Keratinocyte (primary cell): ENCODE measurements around the gene CIRBP. TPM values are rescaled to one million over a fixed set of nuclear protein-coding genes. Genes with fewer than 3 reads are reported as not detected.

ENCODE experiments used
- DNase-seq: peaks from one replicate; pipeline ENCODE4 v3.0.0-alpha.2; 2011; ENCODE audit warnings: low read depth, missing footprints, low spot score
- FAIRE-seq: peaks from 2 replicates; lab custom pipeline; 2011; peaks lifted over from hg19 to GRCh38; lab: Jason Lieb, UNC
- H2AFZ ChIP-seq: 2 replicates; pipeline ENCODE4 v1.6.0; 2012; ENCODE audit warnings: low read length, control low read depth, inconsistent platforms; ENCODE audit not compliant: control insufficient read depth
- H3K27ac ChIP-seq: 2 replicates; pipeline ENCODE4 v1.5.1; 2011; ENCODE audit warnings: low read length; ENCODE audit not compliant: control insufficient read depth, insufficient read depth
- H3K27me3 ChIP-seq: 3 replicates; pipeline ENCODE4 v1.6.0; 2011; ENCODE audit warnings: low read length; ENCODE audit not compliant: control insufficient read depth, insufficient read depth; ENCODE audit errors: extremely low read depth
- H3K36me3 ChIP-seq, 2 experiments: 2 replicates in 1 of 2; 3 replicates in 1 of 2; pipeline ENCODE4 v1.5.1; 2011; ENCODE audit warnings: low read length in 2 of 2, mild to moderate bottlenecking in 1 of 2; ENCODE audit not compliant: control insufficient read depth in 2 of 2, insufficient read depth in 2 of 2; ENCODE audit errors: extremely low read depth in 1 of 2
- H3K4me1 ChIP-seq: 3 replicates; pipeline ENCODE4 v1.5.1; 2011; ENCODE audit warnings: low read length; ENCODE audit not compliant: control insufficient read depth, insufficient read depth; ENCODE audit errors: extremely low read depth
- H3K4me2 ChIP-seq: 3 replicates; pipeline ENCODE4 v1.6.0; 2011; ENCODE audit warnings: low read depth, low read length; ENCODE audit not compliant: control insufficient read depth, insufficient read depth; ENCODE audit errors: extremely low read depth
- H3K4me3 ChIP-seq, 3 experiments: fragments of 200-600 bp in 1 of 3; sonication (generic) in 1 of 3; 2 replicates in 2 of 3; 3 replicates in 1 of 3; pipeline ENCODE4 v1.5.1; 2011 to 2016; ENCODE audit warnings: low read length in 3 of 3, mild to moderate bottlenecking in 3 of 3, control low read depth in 2 of 3, inconsistent platforms in 1 of 3, low read depth in 1 of 3, mixed read lengths in 1 of 3, mixed run types in 1 of 3, moderate library complexity in 1 of 3; ENCODE audit not compliant: control insufficient read depth in 2 of 3, insufficient read depth in 2 of 3; ENCODE audit errors: extremely low read depth in 1 of 3
- H3K79me2 ChIP-seq: 2 replicates; pipeline ENCODE4 v1.6.0; 2012; ENCODE audit warnings: low read length; ENCODE audit not compliant: control insufficient read depth, insufficient read depth
- H3K9ac ChIP-seq: 3 replicates; pipeline ENCODE4 v1.6.0; 2011; ENCODE audit warnings: low read length; ENCODE audit not compliant: control insufficient read depth, insufficient read depth; ENCODE audit errors: extremely low read depth
- H3K9me1 ChIP-seq: 3 replicates; pipeline ENCODE4 v1.6.0; 2011; ENCODE audit warnings: low read length; ENCODE audit not compliant: control insufficient read depth, insufficient read depth; ENCODE audit errors: extremely low read depth
- H3K9me3 ChIP-seq: 2 replicates; pipeline ENCODE4 v1.5.1; 2012; ENCODE audit warnings: low read depth, low read length; ENCODE audit not compliant: control insufficient read depth
- H4K20me1 ChIP-seq: 3 replicates; pipeline ENCODE4 v1.6.0; 2011; ENCODE audit warnings: low read length; ENCODE audit not compliant: control insufficient read depth, insufficient read depth; ENCODE audit errors: extremely low read depth
- CTCF ChIP-seq, 3 experiments: IDR thresholded peaks in 1 of 3; conservative IDR thresholded peaks in 1 of 3; optimal IDR thresholded peaks in 1 of 3; 2 replicates in 2 of 3; 3 replicates in 1 of 3; pipeline versions ENCODE3 to v1.5.1; 2011; ENCODE audit warnings: low read length in 3 of 3, mild to moderate bottlenecking in 3 of 3, moderate library complexity in 2 of 3, control low read depth in 1 of 3, inconsistent platforms in 1 of 3; ENCODE audit not compliant: insufficient read depth in 2 of 3; ENCODE audit errors: extremely low read depth in 1 of 3
- EZH2 ChIP-seq: IDR thresholded peaks from one replicate; pipeline ENCODE4 v1.6.1; 2012; ENCODE audit warnings: inconsistent platforms, mild to moderate bottlenecking, low read length, moderate library complexity
- dilution Hi-C: fragments of 300-500 bp; cut with MboI; formaldehyde crosslinking; loops from one replicate; pipeline ENCODE4 v1.7.0; 2020; ENCODE audit warnings: low sequenced_read_pairs; ENCODE audit not compliant: extremely low pct_ligation_motif_present
- polyA plus RNA-seq, 5 experiments: library from polyadenylated mRNA; depleted of rRNA in 3 of 5; stranded (reverse) in 3 of 5; stranded (forward) in 1 of 5; unstranded in 1 of 5; fragments of >200 nt; gene quantifications; 1 replicate in 1 of 5; 2 replicates in 3 of 5; 3 replicates in 1 of 5; pipeline versions ENCODE4 v1.2.1 to v1.2.3, GENCODE V29; 2011 to 2012; ENCODE audit warnings: missing spikeins in 2 of 5, low read depth in 1 of 5, low replicate concordance in 1 of 5

CIRBP gene
- polyA plus RNA-seq, 1 donor (not counting 4 experiments of a cell fraction or from before 2014, with no cell fraction given) = 113 TPM

GRCh38 chr19:1247748-1248138 lies 21.4 kb upstream of the CIRBP start:
- Histone ChIP-seq H3K4me2 (no peak overlapping the region), H3K4me3 (no peak overlapping the region), H2AFZ (no peak overlapping the region), H3K9me1 (no peaks in the 10 kb centered on the region), H3K4me1 (peaks cover 17% of the 10 kb centered on the region), H4K20me1 (no peaks in the 10 kb centered on the region), H3K9ac (no peak overlapping the region), H3K36me3 (peaks cover 1 to 5% of the 10 kb centered on the region in 2 experiments), H3K27ac (no peak overlapping the region), H3K27me3 (no peaks in the 10 kb centered on the region), H3K79me2 (peaks cover 31% of the 10 kb centered on the region), H3K9me3 (no peaks in the 10 kb centered on the region)
- dilution Hi-C loops = no loop called here
- FAIRE-seq (no peak), DNase-seq (no peak)
- TF ChIP-seq CTCF (optimal IDR thresholded peaks at IDR 0.05 in 1 of 3, IDR thresholded peaks at IDR 0.05 in 1 of 3, conservative IDR thresholded peaks at IDR 0.05 in 1 of 3; ENCODE audit: extremely low read depth in 1 of 3, insufficient read depth in 2 of 3, low read length in 3 of 3) (no peak), EZH2 (no peak)

- H3K4me1 ChIP-seq = peaks cover 17% of the 10 kb centered on the region
- no peak within 1 kb of the TSS for H2AFZ ChIP-seq
- FAIRE-seq = no peak
Observed at GRCh38 chr19:1248139-1248785, 20.9 kb upstream of the CIRBP start, which contains the start of gene MIDN. MIDN (plus strand) TSS chr19:1248583; CDS start chr19:1250297, 1,714 bp downstream.

More at GRCh38 chr19:1248139-1248785, 20.9 kb upstream of the CIRBP start, which contains the start of gene MIDN:
- Histone ChIP-seq H3K9ac (peak within 1 kb of the TSS; percentile 80), H3K79me2 (peaks cover 27% of the 10 kb centered on the region), H3K27ac (peak within 1 kb of the TSS; percentile 76), H3K36me3 (peaks cover 1 to 5% of the 10 kb centered on the region in 2 experiments), H3K4me2 (peak within 1 kb of the TSS; percentile 16), H3K9me1 (no peaks in the 10 kb centered on the region), H4K20me1 (no peaks in the 10 kb centered on the region), H3K27me3 (no peaks in the 10 kb centered on the region), H3K9me3 (no peaks in the 10 kb centered on the region), H3K4me3 (peak within 1 kb of the TSS; percentile 52 to 85 (median 59))
- dilution Hi-C loops = no loop called here
- TF ChIP-seq EZH2 (no peak), CTCF (optimal IDR thresholded peaks at IDR 0.05 in 1 of 3, IDR thresholded peaks at IDR 0.05 in 1 of 3, conservative IDR thresholded peaks at IDR 0.05 in 1 of 3; ENCODE audit: extremely low read depth in 1 of 3, insufficient read depth in 2 of 3, low read length in 3 of 3) (peak in 1 of 3 experiments; percentile 42)
- no peak for DNase-seq
